Astrocyte (in vitro differentiated cells and primary cell): ENCODE results near the gene SERTAD4. TPM values are rescaled to one million over a fixed set of nuclear protein-coding genes. Genes with fewer than 3 reads are reported as not detected.

Experiments used
- DNase-seq: peaks from one replicate; pipeline ENCODE4 v3.0.0-alpha.2; 2010; ENCODE audit warnings: low read depth
- FAIRE-seq: peaks from 2 replicates; lab custom pipeline; 2011; peaks lifted over from hg19 to GRCh38; lab: Jason Lieb, UNC
- H2AFZ ChIP-seq: 2 replicates; pipeline ENCODE4 v1.6.0; 2012; ENCODE audit warnings: low read depth, low read length, inconsistent platforms
- H3K27ac ChIP-seq: 2 replicates; pipeline ENCODE4 v1.5.1; 2011; ENCODE audit warnings: low read depth, low read length, inconsistent platforms
- H3K27me3 ChIP-seq: 2 replicates; pipeline ENCODE4 v1.6.0; 2011; ENCODE audit warnings: low read length, inconsistent platforms; ENCODE audit not compliant: insufficient read depth
- H3K36me3 ChIP-seq: 2 replicates; pipeline ENCODE4 v1.5.1; 2011; ENCODE audit warnings: low read length, inconsistent platforms; ENCODE audit not compliant: insufficient read depth
- H3K4me1 ChIP-seq: 2 replicates; pipeline ENCODE4 v1.5.1; 2011; ENCODE audit warnings: low read length, inconsistent platforms; ENCODE audit not compliant: insufficient read depth
- H3K4me2 ChIP-seq: 2 replicates; pipeline ENCODE4 v1.6.0; 2012; ENCODE audit warnings: low read length, inconsistent platforms
- H3K4me3 ChIP-seq: 2 replicates; pipeline ENCODE4 v1.5.1; 2011; ENCODE audit warnings: low read depth, mild to moderate bottlenecking, low read length, inconsistent platforms; ENCODE audit not compliant: insufficient read depth
- H3K79me2 ChIP-seq: 2 replicates; pipeline ENCODE4 v1.6.0; 2012; ENCODE audit warnings: mild to moderate bottlenecking, low read length, inconsistent platforms; ENCODE audit not compliant: insufficient read depth
- H3K9ac ChIP-seq: 2 replicates; pipeline ENCODE4 v1.6.0; 2012; ENCODE audit warnings: mild to moderate bottlenecking, low read length, inconsistent platforms
- H3K9me3 ChIP-seq: 2 replicates; pipeline ENCODE4 v1.5.1; 2012; ENCODE audit warnings: low read depth, mild to moderate bottlenecking, low read length, inconsistent platforms; ENCODE audit not compliant: insufficient read depth
- H4K20me1 ChIP-seq: 2 replicates; pipeline ENCODE4 v1.6.0; 2012; ENCODE audit warnings: low read length, inconsistent platforms; ENCODE audit not compliant: insufficient read depth
- H3K27ac Mint-ChIP-seq: one replicate; pipeline ENCODE4 v1.8.0; 2021; ENCODE audit warnings: mild to moderate bottlenecking, mixed read lengths; ENCODE audit not compliant: unreplicated experiment
- H3K27me3 Mint-ChIP-seq: one replicate; pipeline ENCODE4 v1.8.0; 2021; ENCODE audit warnings: low read depth, mixed read lengths; ENCODE audit not compliant: unreplicated experiment
- H3K36me3 Mint-ChIP-seq: one replicate; pipeline ENCODE4 v1.8.0; 2021; ENCODE audit warnings: low read depth, mixed read lengths; ENCODE audit not compliant: unreplicated experiment
- H3K4me1 Mint-ChIP-seq: one replicate; pipeline ENCODE4 v1.8.0; 2021; ENCODE audit warnings: low read depth, mixed read lengths; ENCODE audit not compliant: unreplicated experiment
- H3K4me3 Mint-ChIP-seq: one replicate; pipeline ENCODE4 v1.8.0; 2021; ENCODE audit warnings: mild to moderate bottlenecking, moderate library complexity, mixed read lengths; ENCODE audit not compliant: unreplicated experiment
- H3K9me3 Mint-ChIP-seq: one replicate; pipeline ENCODE4 v1.8.0; 2021; ENCODE audit warnings: mild to moderate bottlenecking, mixed read lengths; ENCODE audit not compliant: unreplicated experiment
- EZH2 ChIP-seq: IDR thresholded peaks from 2 replicates; pipeline ENCODE4 v1.6.1; 2012; ENCODE audit warnings: mild to moderate bottlenecking, low read length, inconsistent platforms; ENCODE audit not compliant: insufficient read depth
- total RNA-seq: library from RNA; stranded (reverse); gene quantifications from 2 replicates; pipeline ENCODE4 v1.2.1, GENCODE V29; 2021
- TF ChIP-seq, protein P1 (sequence below): IDR thresholded peaks from 2 replicates; pipeline ENCODE4 v1.5.1; 2011; ENCODE audit warnings: low read depth, mild to moderate bottlenecking, inconsistent platforms, low read length, moderate library complexity; ENCODE audit not compliant: insufficient read depth

SERTAD4 gene
- total RNA-seq, 1 donor from 2014 or later, result 4.6 TPM

DNA sequence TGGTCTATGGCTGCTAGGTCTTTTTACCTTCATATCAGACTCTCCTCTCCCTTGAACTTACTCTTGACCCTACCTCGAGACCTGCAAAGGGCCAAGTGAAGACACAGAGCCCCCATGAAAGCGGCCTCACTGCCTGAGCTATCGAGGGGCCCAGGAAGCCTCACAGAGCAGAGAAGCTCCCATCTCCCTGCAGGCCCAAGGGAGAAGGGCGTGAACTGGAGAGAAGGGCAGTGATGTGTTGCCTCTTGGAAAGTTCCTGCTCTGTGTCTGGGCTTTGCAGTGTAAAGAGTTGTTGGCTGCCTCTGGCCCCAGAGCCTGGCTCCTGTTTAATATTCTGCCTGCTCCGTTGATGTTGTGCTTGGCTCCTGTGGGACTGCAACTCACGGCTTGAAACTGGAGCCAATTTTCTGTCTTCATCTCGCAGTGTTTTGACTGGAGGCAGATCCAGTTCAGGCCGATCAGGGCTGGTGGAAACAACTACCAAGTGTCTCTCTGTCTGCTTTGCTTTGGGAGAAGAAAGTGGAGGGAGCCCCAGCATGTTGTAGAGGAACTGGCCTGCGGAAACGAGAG, 4.3 kb downstream of the SERTAD4 start:
- no peaks in the 10 kb centered on the region for H3K9me3 Mint-ChIP-seq
- H2AFZ ChIP-seq, result no peak overlapping the region
- TF ChIP-seq, protein P1, sequence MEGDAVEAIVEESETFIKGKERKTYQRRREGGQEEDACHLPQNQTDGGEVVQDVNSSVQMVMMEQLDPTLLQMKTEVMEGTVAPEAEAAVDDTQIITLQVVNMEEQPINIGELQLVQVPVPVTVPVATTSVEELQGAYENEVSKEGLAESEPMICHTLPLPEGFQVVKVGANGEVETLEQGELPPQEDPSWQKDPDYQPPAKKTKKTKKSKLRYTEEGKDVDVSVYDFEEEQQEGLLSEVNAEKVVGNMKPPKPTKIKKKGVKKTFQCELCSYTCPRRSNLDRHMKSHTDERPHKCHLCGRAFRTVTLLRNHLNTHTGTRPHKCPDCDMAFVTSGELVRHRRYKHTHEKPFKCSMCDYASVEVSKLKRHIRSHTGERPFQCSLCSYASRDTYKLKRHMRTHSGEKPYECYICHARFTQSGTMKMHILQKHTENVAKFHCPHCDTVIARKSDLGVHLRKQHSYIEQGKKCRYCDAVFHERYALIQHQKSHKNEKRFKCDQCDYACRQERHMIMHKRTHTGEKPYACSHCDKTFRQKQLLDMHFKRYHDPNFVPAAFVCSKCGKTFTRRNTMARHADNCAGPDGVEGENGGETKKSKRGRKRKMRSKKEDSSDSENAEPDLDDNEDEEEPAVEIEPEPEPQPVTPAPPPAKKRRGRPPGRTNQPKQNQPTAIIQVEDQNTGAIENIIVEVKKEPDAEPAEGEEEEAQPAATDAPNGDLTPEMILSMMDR, result no peak
- no peak for TF ChIP-seq EZH2
- no peaks in the 10 kb centered on the region for H3K79me2 ChIP-seq
- DNase-seq, result peak; percentile 88
- no peaks in the 10 kb centered on the region for H3K9me3 ChIP-seq
- peak; percentile 82 for FAIRE-seq
- peak overlapping the region; percentile 43 for H3K27ac ChIP-seq
- H3K27ac Mint-ChIP-seq, result peak overlapping the region; percentile 15
- no peaks in the 10 kb centered on the region for H3K27me3 ChIP-seq
- no peak overlapping the region for H3K4me3 Mint-ChIP-seq
- no peaks in the 10 kb centered on the region for H3K36me3 Mint-ChIP-seq
- peak overlapping the region; percentile 30 for H3K4me3 ChIP-seq
- peaks cover 4% of the 10 kb centered on the region for H3K36me3 ChIP-seq
- peaks cover 3% of the 10 kb centered on the region for H3K27me3 Mint-ChIP-seq
- peak overlapping the region; percentile 64 for H3K9ac ChIP-seq
- H3K4me1 ChIP-seq, result peaks cover 59% of the 10 kb centered on the region
- peak overlapping the region; percentile 76 for H3K4me2 ChIP-seq
- H3K4me1 Mint-ChIP-seq, result peaks cover 31% of the 10 kb centered on the region
- no peaks in the 10 kb centered on the region for H4K20me1 ChIP-seq

DNA sequence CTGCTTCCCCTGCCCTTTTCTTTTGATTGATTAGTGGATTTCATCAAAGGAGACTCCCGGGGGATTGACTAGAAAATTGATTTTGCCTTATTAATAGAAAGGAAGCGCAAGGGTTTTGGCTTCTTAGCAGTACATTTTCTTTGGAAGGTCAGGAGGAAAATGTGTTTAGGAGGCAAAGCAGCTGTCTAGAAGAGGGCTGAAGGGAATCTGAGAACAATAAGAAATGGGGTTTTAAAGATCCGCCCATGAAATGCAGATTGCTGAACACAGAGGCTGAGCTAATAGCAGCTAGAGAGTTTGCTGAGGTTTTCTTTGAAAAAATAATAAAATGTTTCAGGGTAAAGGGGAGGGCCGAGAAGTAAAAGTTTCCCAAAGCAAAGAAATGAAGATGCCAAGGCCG, 4.9 kb downstream of the SERTAD4 start:
- Histone ChIP-seq H3K4me1 (peaks cover 59% of the 10 kb centered on the region), H3K79me2 (no peaks in the 10 kb centered on the region), H2AFZ (no peak overlapping the region), H4K20me1 (no peaks in the 10 kb centered on the region), H3K4me3 (peak overlapping the region; percentile 30), H3K9me3 (no peaks in the 10 kb centered on the region), H3K9ac (peak overlapping the region; percentile 64), H3K4me2 (peak overlapping the region; percentile 76), H3K27ac (peak overlapping the region; percentile 43), H3K36me3 (peaks cover 5% of the 10 kb centered on the region), H3K27me3 (no peaks in the 10 kb centered on the region)
- Mint-ChIP-seq H3K27ac (peak overlapping the region; percentile 15), H3K27me3 (peaks cover 3% of the 10 kb centered on the region), H3K4me1 (peaks cover 30% of the 10 kb centered on the region), H3K9me3 (no peaks in the 10 kb centered on the region), H3K36me3 (no peaks in the 10 kb centered on the region), H3K4me3 (no peak overlapping the region)
- TF ChIP-seq, protein P1, result no peak
- no peak for TF ChIP-seq EZH2
- no peak for DNase-seq
- no peak for FAIRE-seq

DNA sequence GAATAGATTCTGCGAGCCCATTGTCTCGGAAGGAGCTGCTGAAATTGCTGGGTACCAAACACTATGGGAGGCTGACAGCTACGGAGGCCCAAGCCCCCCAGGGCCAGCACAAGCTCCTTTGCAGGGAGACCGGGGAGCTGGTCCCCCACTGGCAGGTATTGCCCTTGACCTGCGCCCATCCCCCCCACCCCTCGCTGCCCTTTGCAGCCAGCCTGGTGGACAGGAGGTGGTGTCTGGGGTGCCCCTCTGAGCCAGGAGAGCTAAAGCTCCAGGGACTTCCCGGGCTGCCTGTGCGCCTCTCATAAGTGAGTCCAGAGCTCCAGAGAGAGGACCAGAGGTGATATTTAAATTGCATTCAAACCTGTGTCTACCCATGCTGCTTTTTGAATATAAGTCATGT, 5.4 kb downstream of the SERTAD4 start:
- H3K4me3 ChIP-seq, result no peak overlapping the region
- H3K9me3 Mint-ChIP-seq, result no peaks in the 10 kb centered on the region

More for the DNA sequence above, 5.4 kb downstream of the SERTAD4 start:
- no peaks in the 10 kb centered on the region for H3K27me3 ChIP-seq
- H3K36me3 ChIP-seq, result peaks cover 5% of the 10 kb centered on the region
- H3K9me3 ChIP-seq, result no peaks in the 10 kb centered on the region
- no peak overlapping the region for H3K27ac ChIP-seq
- H3K9ac ChIP-seq, result peak overlapping the region; percentile 64
- H3K4me1 ChIP-seq, result peaks cover 59% of the 10 kb centered on the region
- H3K27ac Mint-ChIP-seq, result no peak overlapping the region
- peaks cover 30% of the 10 kb centered on the region for H3K4me1 Mint-ChIP-seq
- no peaks in the 10 kb centered on the region for H3K79me2 ChIP-seq
- FAIRE-seq (no peak), DNase-seq (no peak)
- H3K36me3 Mint-ChIP-seq, result no peaks in the 10 kb centered on the region
- H4K20me1 ChIP-seq, result no peaks in the 10 kb centered on the region
- H2AFZ ChIP-seq, result no peak overlapping the region
- peaks cover 3% of the 10 kb centered on the region for H3K27me3 Mint-ChIP-seq
- peak overlapping the region; percentile 76 for H3K4me2 ChIP-seq
- TF ChIP-seq EZH2, result no peak
- TF ChIP-seq, protein P1, result no peak
- no peak overlapping the region for H3K4me3 Mint-ChIP-seq
